Calu3 (cell line): ENCODE measurements around the gene RGL3. TPM values are rescaled to one million over a fixed set of nuclear protein-coding genes. Genes with fewer than 3 reads are reported as not detected.

Experiments
- BruUV-seq: library from RNA; stranded (reverse); fragments of 400-500 nt; replicated peaks from 2 replicates; lab custom pipeline; 2021; lab: Mats Ljungman, UMichigan
- CTCF ChIA-PET: fragments of 300-600 bp; sonication (Branson Sonifier 250); formaldehyde crosslinking; loops from one replicate; lab custom pipeline; 2022; ENCODE audit warnings: antibody characterized with exemption; lab: Charles Lee
- DNase-seq: peaks from one replicate; pipeline ENCODE4 v3.0.0; 2022
- H3K27ac Mint-ChIP-seq: one replicate; pipeline ENCODE4 v1.8.0; 2022; ENCODE audit warnings: mixed read lengths; ENCODE audit not compliant: unreplicated experiment
- H3K27me3 Mint-ChIP-seq: one replicate; pipeline ENCODE4 v1.8.0; 2022; ENCODE audit warnings: mixed read lengths; ENCODE audit not compliant: unreplicated experiment
- H3K36me3 Mint-ChIP-seq: one replicate; pipeline ENCODE4 v1.8.0; 2022; ENCODE audit warnings: mild to moderate bottlenecking, moderate library complexity, mixed read lengths; ENCODE audit not compliant: insufficient read depth, unreplicated experiment
- H3K4me1 Mint-ChIP-seq: one replicate; pipeline ENCODE4 v1.8.0; 2022; ENCODE audit warnings: mild to moderate bottlenecking, low read depth, mixed read lengths; ENCODE audit not compliant: unreplicated experiment
- H3K4me3 Mint-ChIP-seq: one replicate; pipeline ENCODE4 v1.8.0; 2022; ENCODE audit warnings: mild to moderate bottlenecking, low read depth, moderate library complexity, mixed read lengths; ENCODE audit not compliant: unreplicated experiment
- H3K9me3 Mint-ChIP-seq: one replicate; pipeline ENCODE4 v1.8.0; 2022; ENCODE audit warnings: low read depth, mixed read lengths; ENCODE audit not compliant: unreplicated experiment
- intact Hi-C: fragments of 100-400 bp; cut with micrococcal nuclease; formaldehyde crosslinking; loops from one replicate; pipeline ENCODE4 v1.10.0; 2022; ENCODE audit not compliant: unreplicated experiment
- total RNA-seq: library from RNA; stranded (reverse); gene quantifications from 2 replicates; pipeline ENCODE4 v1.2.3, GENCODE V29; 2022
- TF ChIP-seq, protein P1 (sequence below): fragments of 200-600 bp; IDR thresholded peaks from one replicate; pipeline ENCODE4 v1.8.0; 2022; ENCODE audit warnings: antibody characterized with exemption; ENCODE audit not compliant: unreplicated experiment

The RGL3 gene
- total RNA-seq, 1 experiment from 2014 or later, result 84.1 TPM

- H3K4me3 Mint-ChIP-seq, result peak overlapping the region; percentile 83
- peaks cover 31% of the 10 kb centered on the region for H3K36me3 Mint-ChIP-seq
- peaks cover 6% of the 10 kb centered on the region for H3K27me3 Mint-ChIP-seq
- BruUV-seq, result no TSS peak
- H3K9me3 Mint-ChIP-seq, result no peaks in the 10 kb centered on the region
- H3K4me1 Mint-ChIP-seq, result peaks cover 3% of the 10 kb centered on the region
- CTCF ChIA-PET, result interaction anchor here (0.7 to 1.8 kb wide), 4 partner anchors 17 to 37 kb away, joined by 3 to 7 read pairs (median 6); partner anchors contain the start of genes EPOR, ODAD3 and PRKCSH
- no peak for DNase-seq
- intact Hi-C loops, result loop anchor here (5.0 kb wide), 1 partner anchor 36 kb away; the partner anchor contains the start of gene EPOR
- TF ChIP-seq, protein P1, sequence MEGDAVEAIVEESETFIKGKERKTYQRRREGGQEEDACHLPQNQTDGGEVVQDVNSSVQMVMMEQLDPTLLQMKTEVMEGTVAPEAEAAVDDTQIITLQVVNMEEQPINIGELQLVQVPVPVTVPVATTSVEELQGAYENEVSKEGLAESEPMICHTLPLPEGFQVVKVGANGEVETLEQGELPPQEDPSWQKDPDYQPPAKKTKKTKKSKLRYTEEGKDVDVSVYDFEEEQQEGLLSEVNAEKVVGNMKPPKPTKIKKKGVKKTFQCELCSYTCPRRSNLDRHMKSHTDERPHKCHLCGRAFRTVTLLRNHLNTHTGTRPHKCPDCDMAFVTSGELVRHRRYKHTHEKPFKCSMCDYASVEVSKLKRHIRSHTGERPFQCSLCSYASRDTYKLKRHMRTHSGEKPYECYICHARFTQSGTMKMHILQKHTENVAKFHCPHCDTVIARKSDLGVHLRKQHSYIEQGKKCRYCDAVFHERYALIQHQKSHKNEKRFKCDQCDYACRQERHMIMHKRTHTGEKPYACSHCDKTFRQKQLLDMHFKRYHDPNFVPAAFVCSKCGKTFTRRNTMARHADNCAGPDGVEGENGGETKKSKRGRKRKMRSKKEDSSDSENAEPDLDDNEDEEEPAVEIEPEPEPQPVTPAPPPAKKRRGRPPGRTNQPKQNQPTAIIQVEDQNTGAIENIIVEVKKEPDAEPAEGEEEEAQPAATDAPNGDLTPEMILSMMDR, result no peak
- H3K27ac Mint-ChIP-seq, result no peak overlapping the region
Observed at GRCh38 chr19:11418094-11418548, 993 bp downstream of the RGL3 start.

- CTCF ChIA-PET, result no interaction called here
- no peak overlapping the region for H3K4me3 Mint-ChIP-seq
- TF ChIP-seq, protein P1, result no peak
Observed at GRCh38 chr19:11416346-11417052, 2.6 kb downstream of the RGL3 start.

GRCh38 chr19:11414544-11414943 is 4.6 kb downstream of the RGL3 start:
- Mint-ChIP-seq H3K27me3 (no peaks in the 10 kb centered on the region), H3K9me3 (no peaks in the 10 kb centered on the region), H3K36me3 (peaks cover 20% of the 10 kb centered on the region), H3K27ac (no peak overlapping the region), H3K4me3 (no peak overlapping the region), H3K4me1 (no peaks in the 10 kb centered on the region)
- no TSS peak for BruUV-seq
- TF ChIP-seq, protein P1, result no peak
- intact Hi-C loops, result no loop called here
- DNase-seq, result no peak
- CTCF ChIA-PET, result no interaction called here

More at GRCh38 chr19:11416346-11417052, 2.6 kb downstream of the RGL3 start:
- Mint-ChIP-seq H3K27ac (no peak overlapping the region), H3K4me1 (no peaks in the 10 kb centered on the region), H3K27me3 (no peaks in the 10 kb centered on the region), H3K9me3 (no peaks in the 10 kb centered on the region), H3K36me3 (peaks cover 23% of the 10 kb centered on the region)
- no peak for DNase-seq
- BruUV-seq, result no TSS peak
- intact Hi-C loops, result loop anchor here (5.0 kb wide), 1 partner anchor 34 kb away; the partner anchor contains the start of gene EPOR

DNA sequence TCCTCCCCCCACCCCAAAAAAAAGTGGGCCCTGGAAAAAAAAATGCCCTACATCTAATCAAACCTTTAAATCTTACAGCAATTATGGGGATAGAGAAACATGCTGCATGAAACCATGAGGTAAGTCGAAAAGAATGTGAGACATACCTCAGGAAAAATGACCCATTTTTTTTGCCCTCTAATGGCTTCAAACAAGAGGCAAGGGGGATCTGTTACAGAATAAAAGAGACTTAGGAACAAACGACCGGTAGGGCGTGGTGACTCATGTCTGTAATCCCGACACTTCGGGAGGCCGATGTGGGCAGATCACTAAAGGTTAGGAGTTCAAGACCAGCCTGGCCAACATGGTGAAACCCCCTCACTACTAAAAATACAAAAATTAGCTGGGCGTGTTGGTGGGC is 8.4 kb downstream of the RGL3 start:
- no peak overlapping the region for H3K27ac Mint-ChIP-seq
- CTCF ChIA-PET, result no interaction called here
- H3K4me3 Mint-ChIP-seq, result no peak overlapping the region
- DNase-seq, result no peak
- H3K9me3 Mint-ChIP-seq, result no peaks in the 10 kb centered on the region
- TF ChIP-seq, protein P1, result no peak
- no TSS peak for BruUV-seq
- H3K27me3 Mint-ChIP-seq, result no peaks in the 10 kb centered on the region
- H3K36me3 Mint-ChIP-seq, result peaks cover 7% of the 10 kb centered on the region
- intact Hi-C loops, result no loop called here
- H3K4me1 Mint-ChIP-seq, result no peaks in the 10 kb centered on the region
